HG03521 (cell line): ENCODE results near the gene RBX1.
"Not testable (repeated sequence)": the region's sequence is repeated elsewhere in the genome, so short reads cannot be mapped to it uniquely, and the experiment has no call there.

Source experiments
- ATAC-seq: cut with Tn5 transposase; IDR thresholded peaks from one replicate; pipeline ENCODE4 v1.9.1; 2021; ENCODE audit warnings: mild to moderate bottlenecking, moderate library complexity; ENCODE audit not compliant: unreplicated experiment

Gene RBX1

DNA sequence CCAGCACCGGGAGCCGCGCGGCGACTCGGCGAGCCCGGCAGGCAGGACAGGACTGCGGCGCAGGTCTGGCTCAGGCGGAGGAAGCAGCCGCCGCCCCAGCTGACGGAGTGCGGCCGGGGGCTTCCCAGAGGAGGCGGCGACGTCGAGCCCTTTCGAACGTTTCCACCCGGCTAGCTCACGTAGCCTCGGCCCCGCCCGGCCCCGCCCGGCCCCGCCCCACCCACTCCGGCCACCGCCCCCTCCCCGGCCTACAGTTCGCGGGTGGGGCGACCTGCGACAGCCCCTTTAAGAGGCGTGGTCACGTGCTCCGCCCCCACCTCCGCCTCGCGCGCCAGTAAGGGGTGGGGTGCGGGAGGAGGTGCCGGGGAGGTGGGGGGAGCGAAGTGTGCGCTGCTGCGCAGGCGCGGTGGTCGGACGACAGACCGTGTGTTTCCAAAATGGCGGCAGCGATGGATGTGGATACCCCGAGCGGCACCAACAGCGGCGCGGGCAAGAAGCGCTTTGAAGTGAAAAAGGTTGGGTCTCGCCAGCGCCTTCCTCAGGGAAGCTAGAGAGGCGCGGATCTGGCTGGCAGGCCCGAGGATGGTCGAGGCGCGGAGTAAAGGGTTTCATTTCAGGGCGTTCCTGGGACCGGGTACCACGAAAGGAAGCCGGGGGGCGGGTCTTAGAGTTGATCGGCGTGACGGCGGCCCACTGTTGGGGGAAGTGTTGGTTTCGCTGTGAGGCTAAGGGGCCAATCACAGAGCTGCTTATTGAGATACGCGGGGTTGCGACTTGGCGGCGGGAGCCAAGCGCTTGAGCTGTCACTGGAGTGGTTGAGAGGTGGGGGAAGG, at the start of gene RBX1:
RBX1 (plus strand) TSS at position 417 of the 833 bp plus-strand sequence; CDS start at position 438, 21 bp downstream.
- peak; percentile 71 for ATAC-seq

DNA sequence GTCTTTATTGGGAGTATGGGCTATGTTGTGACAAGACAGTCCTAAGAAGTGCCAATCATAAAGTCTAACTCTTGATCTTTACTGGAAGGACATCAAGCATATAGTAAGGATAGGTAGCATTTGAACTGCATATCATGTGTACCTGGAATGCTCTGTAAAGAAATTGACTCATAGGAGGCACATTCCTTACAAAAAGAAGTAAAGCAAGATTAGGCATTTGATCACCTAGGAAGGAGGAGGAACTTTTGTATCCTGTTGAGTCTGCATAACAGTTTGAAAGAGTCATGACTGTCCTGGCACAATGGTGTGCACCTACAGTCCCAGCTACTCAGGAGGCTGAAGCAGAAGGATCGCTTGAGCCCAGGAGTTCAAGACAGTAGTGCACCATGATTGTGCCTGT, 47.1 kb upstream of the RBX1 start:
- no peak for ATAC-seq

DNA sequence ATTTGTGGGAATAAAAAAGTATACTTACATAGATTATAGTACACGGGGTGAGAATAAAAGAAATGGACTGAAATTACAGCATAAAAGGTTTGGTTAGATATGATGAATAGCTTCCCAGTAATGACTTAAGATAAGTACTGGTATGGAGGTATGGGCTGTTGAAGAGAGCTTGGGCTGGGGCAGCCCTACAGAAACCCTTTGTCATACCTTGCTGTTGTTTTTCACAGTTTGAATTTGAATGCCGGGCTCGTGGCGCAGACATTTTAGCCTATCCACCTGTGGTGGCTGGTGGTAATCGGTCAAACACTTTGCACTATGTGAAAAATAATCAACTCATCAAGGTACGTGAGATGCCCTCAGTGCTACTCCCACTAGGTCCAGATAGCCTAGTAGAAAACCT, 42.3 kb upstream of the RBX1 start:
- ATAC-seq = no peak

- ATAC-seq = no peak
Observed at GRCh38 chr22:40911772-40912171, 39.4 kb upstream of the RBX1 start.

- ATAC-seq = not testable (repeated sequence)
Observed at GRCh38 chr22:40912987-40913386, 38.2 kb upstream of the RBX1 start.

- no peak for ATAC-seq
Observed at GRCh38 chr22:40919446-40919845, 31.7 kb upstream of the RBX1 start.

DNA sequence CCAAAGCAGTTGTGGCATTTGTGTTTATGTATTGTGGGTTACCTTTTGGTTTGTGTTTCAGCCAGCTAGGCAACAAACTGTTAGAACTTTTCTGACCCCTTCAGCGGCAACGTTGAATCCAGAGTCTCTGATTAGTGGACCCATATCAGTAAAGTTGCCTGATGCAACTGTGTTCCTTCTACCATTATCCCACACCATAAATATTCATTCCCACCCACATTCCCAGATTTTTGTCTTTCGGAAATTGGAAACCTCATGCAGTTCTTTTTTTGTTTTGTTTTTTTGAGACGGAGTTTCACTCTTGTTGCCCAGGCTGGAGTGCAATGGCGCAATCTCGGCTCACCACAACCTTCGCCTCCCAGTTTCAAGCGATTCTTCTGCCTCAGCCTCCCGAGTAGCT, 30.7 kb upstream of the RBX1 start:
- ATAC-seq = no peak

DNA sequence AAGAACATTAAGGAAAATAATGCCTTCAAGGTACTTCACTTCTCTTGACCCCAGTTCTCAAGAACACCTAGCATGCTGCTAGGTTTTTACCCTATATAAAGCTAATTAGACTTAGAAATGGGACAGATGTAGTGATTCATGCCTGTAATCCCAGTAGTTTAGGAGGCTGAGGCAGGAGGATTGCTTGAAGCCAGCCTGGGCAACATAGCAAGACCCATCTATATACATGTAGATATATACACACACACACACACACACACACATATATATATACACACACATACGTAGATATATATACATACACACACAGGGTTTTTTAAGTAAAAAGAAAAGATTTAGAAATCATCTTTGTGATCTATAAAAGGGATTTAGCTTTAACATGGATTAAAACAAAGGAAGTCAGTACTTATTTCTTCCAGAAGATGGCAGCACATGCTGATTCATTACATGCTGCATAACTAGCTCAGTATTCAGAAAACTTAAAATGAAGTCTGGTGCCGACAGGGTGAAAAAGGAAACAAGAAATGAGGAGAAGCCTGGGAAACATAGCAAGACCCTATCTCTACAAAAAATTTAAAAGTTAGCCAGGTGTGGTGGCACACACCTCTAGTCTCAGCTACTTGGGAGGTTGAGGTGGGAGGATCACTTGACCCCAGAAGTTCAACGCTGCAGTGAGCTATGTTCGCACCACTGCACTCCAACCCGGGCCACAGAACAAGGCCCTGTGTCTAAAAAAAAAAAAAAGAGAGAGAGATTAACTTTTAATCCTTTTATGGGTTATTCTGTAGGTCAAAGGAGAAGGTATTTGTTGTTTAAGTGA, 28.5 kb upstream of the RBX1 start:
- no peak for ATAC-seq

DNA sequence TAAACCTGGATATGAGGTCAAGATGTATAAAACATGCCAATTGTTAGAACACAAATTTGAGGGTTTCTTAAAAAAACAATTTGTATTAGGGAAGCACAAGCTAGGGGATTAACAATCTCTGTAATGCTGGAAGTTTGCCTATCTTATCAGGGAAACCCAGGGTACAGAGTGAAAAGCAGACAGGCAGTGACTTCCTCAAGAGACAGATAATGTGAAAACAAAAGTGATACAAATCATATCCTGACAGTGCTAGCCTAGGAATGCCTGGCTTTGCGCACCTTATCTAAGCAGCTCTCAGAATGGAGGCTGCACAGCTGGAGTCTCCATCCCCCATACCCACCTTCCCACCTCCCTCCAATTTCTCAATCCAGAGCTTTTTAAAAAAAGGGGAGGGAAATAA, 22.5 kb upstream of the RBX1 start:
- ATAC-seq = no peak

- ATAC-seq = no peak
Observed at GRCh38 chr22:40932396-40932795, 18.8 kb upstream of the RBX1 start.

- ATAC-seq = no peak
Observed at GRCh38 chr22:40939202-40939601, 12.0 kb upstream of the RBX1 start.

GRCh38 chr22:40951795-40952605, 822 bp downstream of the RBX1 start:
- peak; percentile 2 for ATAC-seq

GRCh38 chr22:40953471-40953870, 2.3 kb downstream of the RBX1 start:
- ATAC-seq = no peak

DNA sequence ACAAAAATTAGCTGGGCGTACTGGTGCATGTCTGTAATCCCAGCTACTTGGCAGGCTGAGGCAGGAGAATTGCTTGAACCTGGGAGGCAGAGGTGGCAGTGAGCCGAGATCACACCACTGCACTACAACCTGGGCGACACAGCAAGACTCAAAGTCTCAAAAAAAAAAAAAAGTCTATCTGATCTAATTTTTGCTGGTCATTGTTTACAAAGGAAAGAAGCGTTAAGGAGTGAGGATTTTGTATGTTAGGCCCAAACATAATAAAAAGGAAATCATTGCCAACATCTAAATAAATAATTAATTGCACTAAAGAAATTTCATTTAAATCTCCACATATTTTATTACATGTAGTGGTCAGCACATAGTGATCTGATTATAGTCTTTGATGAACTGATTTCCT, 2.9 kb downstream of the RBX1 start:
- no peak for ATAC-seq

DNA sequence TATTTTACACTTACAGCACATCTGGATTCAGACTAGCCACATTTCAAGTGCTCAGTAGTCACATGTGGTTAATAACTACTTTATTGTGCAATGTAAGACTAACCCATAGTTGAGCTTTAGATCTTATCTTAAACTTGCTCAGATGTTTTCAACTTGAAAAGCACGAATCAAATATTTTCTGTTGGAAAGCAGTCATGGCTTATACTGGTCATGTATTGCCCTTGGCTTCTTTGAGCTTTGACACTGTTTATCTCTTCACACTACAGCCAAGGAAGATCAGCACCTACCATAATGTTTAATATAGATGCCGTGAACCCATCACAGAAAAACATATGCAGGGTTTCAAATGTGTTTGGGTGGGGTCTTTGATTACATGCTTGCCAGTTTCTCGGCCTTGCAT, 4.4 kb downstream of the RBX1 start:
- ATAC-seq = no peak

- no peak for ATAC-seq
Observed at GRCh38 chr22:40957601-40958000, 6.4 kb downstream of the RBX1 start.

GRCh38 chr22:40958299-40958698, 7.1 kb downstream of the RBX1 start:
- no peak for ATAC-seq

DNA sequence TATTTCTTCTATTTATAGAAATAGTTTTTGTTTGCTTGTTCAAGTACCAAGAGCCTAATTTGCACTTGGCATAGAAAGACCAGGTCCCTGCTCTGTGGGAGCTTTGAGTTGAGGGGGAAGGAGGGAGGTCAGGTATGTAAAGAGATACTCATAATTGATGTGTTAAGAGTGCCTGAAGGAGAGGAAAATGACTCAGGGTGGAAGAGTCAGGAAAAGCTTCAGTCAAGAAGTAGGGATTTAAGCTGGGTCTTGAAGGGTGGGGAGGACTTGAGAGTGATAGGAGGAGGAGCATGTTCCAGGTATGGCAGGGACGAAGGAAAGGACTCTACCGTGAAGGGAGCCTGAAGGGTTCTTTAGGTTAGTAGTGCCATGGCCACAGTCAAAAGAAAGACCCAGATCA, 9.0 kb downstream of the RBX1 start:
- ATAC-seq = no peak

DNA sequence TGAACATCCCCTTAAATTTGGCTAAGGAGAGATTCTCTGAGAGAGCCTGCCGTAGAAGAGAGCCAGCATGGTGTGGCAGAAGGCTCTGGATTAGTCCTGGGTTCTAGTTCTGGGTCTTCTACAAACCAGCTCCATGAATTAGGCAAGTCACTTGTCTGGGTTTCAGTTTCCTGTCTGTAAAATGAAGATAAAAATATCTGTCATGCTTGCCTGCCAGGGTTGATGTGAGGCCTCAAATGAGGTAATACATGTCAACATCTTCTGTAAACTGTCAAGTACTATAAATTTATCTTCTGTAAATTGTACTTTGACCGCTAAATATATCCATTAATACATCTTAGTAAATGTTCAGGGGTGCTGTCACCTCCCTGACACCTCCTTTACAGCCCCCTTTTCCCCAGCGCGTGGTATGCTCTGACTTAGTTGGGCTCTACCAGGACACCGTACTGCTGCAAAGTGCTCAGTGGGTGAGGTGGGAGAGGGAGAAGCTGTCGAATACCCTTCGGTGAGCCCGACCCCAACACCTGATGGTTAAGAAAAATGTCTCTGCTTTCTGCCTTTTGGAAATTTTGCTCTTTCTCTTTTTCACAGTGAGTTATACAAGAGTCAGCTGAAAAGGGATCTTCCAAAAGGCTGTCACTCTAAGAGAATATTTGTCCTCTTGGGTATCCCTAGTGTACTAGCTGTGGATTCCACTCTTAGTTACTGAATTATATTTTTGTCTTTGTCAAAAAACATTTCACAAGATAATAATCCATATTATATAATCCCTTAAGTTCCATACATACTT, 15.0 kb downstream of the RBX1 start:
- ATAC-seq = no peak

- no peak for ATAC-seq
Observed at GRCh38 chr22:40966726-40967085, 15.5 kb downstream of the RBX1 start.
